ENCODE measurements around the gene ODF2.

DNA sequence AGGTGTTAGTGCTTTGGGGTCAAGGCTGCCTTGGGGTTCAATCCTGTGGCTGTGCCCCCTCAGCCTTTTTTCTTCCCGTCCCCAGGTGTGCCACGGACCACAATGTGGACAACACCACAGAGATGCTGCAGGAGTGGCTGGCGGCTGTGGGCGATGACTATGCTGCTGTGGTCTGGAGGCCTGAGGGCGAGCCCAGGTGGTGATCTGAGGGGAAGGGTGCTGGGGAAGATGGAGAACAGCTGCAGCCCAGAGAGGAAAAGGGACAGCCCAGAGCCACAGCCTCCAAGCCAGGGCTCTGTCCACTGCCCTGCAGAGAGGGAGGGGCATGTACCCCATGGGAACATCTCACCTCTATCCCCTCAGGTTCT, 33.0 kb upstream of the ODF2 start:
- TF ChIP-seq, protein P1, sequence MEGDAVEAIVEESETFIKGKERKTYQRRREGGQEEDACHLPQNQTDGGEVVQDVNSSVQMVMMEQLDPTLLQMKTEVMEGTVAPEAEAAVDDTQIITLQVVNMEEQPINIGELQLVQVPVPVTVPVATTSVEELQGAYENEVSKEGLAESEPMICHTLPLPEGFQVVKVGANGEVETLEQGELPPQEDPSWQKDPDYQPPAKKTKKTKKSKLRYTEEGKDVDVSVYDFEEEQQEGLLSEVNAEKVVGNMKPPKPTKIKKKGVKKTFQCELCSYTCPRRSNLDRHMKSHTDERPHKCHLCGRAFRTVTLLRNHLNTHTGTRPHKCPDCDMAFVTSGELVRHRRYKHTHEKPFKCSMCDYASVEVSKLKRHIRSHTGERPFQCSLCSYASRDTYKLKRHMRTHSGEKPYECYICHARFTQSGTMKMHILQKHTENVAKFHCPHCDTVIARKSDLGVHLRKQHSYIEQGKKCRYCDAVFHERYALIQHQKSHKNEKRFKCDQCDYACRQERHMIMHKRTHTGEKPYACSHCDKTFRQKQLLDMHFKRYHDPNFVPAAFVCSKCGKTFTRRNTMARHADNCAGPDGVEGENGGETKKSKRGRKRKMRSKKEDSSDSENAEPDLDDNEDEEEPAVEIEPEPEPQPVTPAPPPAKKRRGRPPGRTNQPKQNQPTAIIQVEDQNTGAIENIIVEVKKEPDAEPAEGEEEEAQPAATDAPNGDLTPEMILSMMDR (IDR thresholded peaks at IDR 0.05; ENCODE audit: borderline replicate concordance, extremely low read depth, low read length, poor library complexity, severe bottlenecking) = no peak
- no peak for TF ChIP-seq EZH2 (IDR thresholded peaks at IDR 0.05; ENCODE audit: borderline replicate concordance, low read depth, low read length, severe bottlenecking)

All from DND-41 (cell line).